Panc1 (cell line): ENCODE measurements around the gene CGN. TPM values are rescaled to one million over a fixed set of nuclear protein-coding genes. Genes with fewer than 3 reads are reported as not detected.

Experiments used
- ATAC-seq: fragments of 200-7000 bp; cut with Tn5 transposase; 2 replicates; pipeline ENCODE4 v1.9.1; 2020; ENCODE audit warnings: mild to moderate bottlenecking, moderate library complexity
- BruUV-seq: library from RNA; stranded (reverse); fragments of 400-500 nt; replicated peaks from 2 replicates; lab custom pipeline; 2021; lab: Mats Ljungman, UMichigan
- CTCF ChIA-PET: fragments of 300-600 bp; sonication (Branson Sonifier 250); formaldehyde crosslinking; loops from one replicate; lab custom pipeline; 2022; ENCODE audit warnings: antibody characterized with exemption; lab: Charles Lee
- POLR2A ChIA-PET: fragments of 300-600 bp; sonication (Branson Sonifier 250); formaldehyde crosslinking; loops from one replicate; lab custom pipeline; 2022; ENCODE audit warnings: antibody characterized with exemption; lab: Charles Lee
- DNase-seq: peaks from one replicate; pipeline ENCODE4 v3.0.0-alpha.2; 2010; ENCODE audit warnings: low read depth, low spot score
- H3K27ac ChIP-seq: 2 replicates; pipeline ENCODE4 v1.5.1; 2011; ENCODE audit warnings: mild to moderate bottlenecking, low read length, inconsistent platforms
- H3K27me3 ChIP-seq: fragments of 200-500 bp; sonication (Bioruptor generic); 2 replicates; pipeline ENCODE4 v1.6.0; 2014; ENCODE audit warnings: low read length, inconsistent platforms; ENCODE audit not compliant: control insufficient read depth, insufficient read depth
- H3K36me3 ChIP-seq: fragments of 200-500 bp; sonication (Bioruptor generic); 2 replicates; pipeline ENCODE4 v1.5.1; 2014; ENCODE audit warnings: inconsistent platforms, mild to moderate bottlenecking, low read length, moderate library complexity; ENCODE audit not compliant: control insufficient read depth, insufficient read depth
- H3K4me1 ChIP-seq: 2 replicates; pipeline ENCODE4 v1.5.1; 2011; ENCODE audit warnings: inconsistent platforms, mild to moderate bottlenecking, low read length, moderate library complexity; ENCODE audit not compliant: control insufficient read depth, insufficient read depth
- H3K4me3 ChIP-seq, 2 experiments: 2 replicates each; pipeline ENCODE4 v1.5.1; 2011 to 2012; ENCODE audit warnings: low read depth in 2 of 2, low read length in 2 of 2, mild to moderate bottlenecking in 2 of 2, inconsistent platforms in 1 of 2, moderate library complexity in 1 of 2
- H3K9me3 ChIP-seq: fragments of 200-500 bp; sonication (Bioruptor generic); 2 replicates; pipeline ENCODE4 v1.5.1; 2014; ENCODE audit warnings: low read depth, mild to moderate bottlenecking, inconsistent platforms, low read length, moderate library complexity; ENCODE audit not compliant: control insufficient read depth, insufficient read depth
- CTCF ChIP-seq: fragments of 450-650 bp; IDR thresholded peaks from 2 replicates; pipeline ENCODE4 v1.5.1; 2017; ENCODE audit warnings: mild to moderate bottlenecking
- POLR2AphosphoS5 ChIP-seq: IDR thresholded peaks from 2 replicates; pipeline ENCODE4 v1.6.1; 2012; ENCODE audit warnings: mild to moderate bottlenecking, low read depth, low read length, moderate library complexity
- REST ChIP-seq, 2 experiments: IDR thresholded peaks; 2 replicates each; pipeline ENCODE4 v1.6.1; 2011 to 2012; ENCODE audit warnings: low read depth in 2 of 2, control low read depth in 1 of 2, low read length in 1 of 2, mild to moderate bottlenecking in 1 of 2, moderate library complexity in 1 of 2; ENCODE audit not compliant: insufficient read depth in 1 of 2
- SIN3A ChIP-seq: IDR thresholded peaks from 2 replicates; pipeline ENCODE4 v1.6.1; 2012; ENCODE audit warnings: low read depth, mild to moderate bottlenecking, low read length, moderate library complexity, borderline replicate concordance; ENCODE audit not compliant: insufficient read depth
- TCF7L2 ChIP-seq: IDR thresholded peaks from 2 replicates; pipeline ENCODE4 v1.6.1; 2011; ENCODE audit warnings: mild to moderate bottlenecking, low read depth, low read length, inconsistent platforms
- in situ Hi-C: cut with HindIII; loops from 2 replicates; pipeline ENCODE4 v1.10.0; 2016; ENCODE audit warnings: low sequenced_read_pairs, low pct_unique_long_range_greater_than_20kb
- intact Hi-C: fragments of 100-400 bp; cut with micrococcal nuclease; formaldehyde crosslinking; loops from one replicate; pipeline ENCODE4 v1.10.0; 2022; ENCODE audit not compliant: unreplicated experiment
- total RNA-seq: library from RNA; stranded (reverse); gene quantifications from one replicate; pipeline ENCODE4 v1.2.1, GENCODE V29; 2021; ENCODE audit not compliant: unreplicated experiment

Gene CGN
- total RNA-seq, 1 experiment from 2014 or later, result 10.2 TPM

GRCh38 chr1:151578941-151579340 lies 67.8 kb downstream of the CGN start:
- H3K4me1 ChIP-seq, result peaks cover 8% of the 10 kb centered on the region; the same call in 1 of the 2 replicates
- H3K27ac ChIP-seq, result no peak overlapping the region
- intact Hi-C loops, result no loop called here
- in situ Hi-C loops, result no loop called here
- no peaks in the 10 kb centered on the region for H3K27me3 ChIP-seq
- no peak overlapping the region for H3K4me3 ChIP-seq
- peaks cover 8% of the 10 kb centered on the region for H3K36me3 ChIP-seq
- ATAC-seq (peak; percentile 43; the same call in 1 of the 2 replicates), DNase-seq (no peak)
- H3K9me3 ChIP-seq, result no peaks in the 10 kb centered on the region
- ChIA-PET POLR2A (no interaction called here), CTCF (no interaction called here)
- no TSS peak for BruUV-seq
- TF ChIP-seq POLR2AphosphoS5 (no peak), SIN3A (no peak)

GRCh38 chr1:151579436-151580225 lies 68.4 kb downstream of the CGN start:
- DNase-seq, result no peak
- intact Hi-C loops (no loop called here), in situ Hi-C loops (no loop called here)
- Histone ChIP-seq H3K9me3 (no peaks in the 10 kb centered on the region), H3K4me3 (no peak overlapping the region), H3K27me3 (no peaks in the 10 kb centered on the region), H3K4me1 (peaks cover 10% of the 10 kb centered on the region), H3K36me3 (peaks cover 8% of the 10 kb centered on the region), H3K27ac (no peak overlapping the region)
- CTCF ChIA-PET, result no interaction called here
- no peak for TF ChIP-seq POLR2AphosphoS5
- no peak for TF ChIP-seq TCF7L2
- no peak for TF ChIP-seq REST (IDR thresholded peaks at IDR 0.05; ENCODE audit: insufficient read depth in 1 of 2, low read depth in 2 of 2, low read length in 1 of 2)
- TF ChIP-seq SIN3A, result no peak
- TF ChIP-seq CTCF, result no peak
- POLR2A ChIA-PET, result no interaction called here
- BruUV-seq, result no TSS peak
- peak; percentile 61 for ATAC-seq

GRCh38 chr1:151581451-151581850 lies 70.3 kb downstream of the CGN start:
- CTCF ChIA-PET, result no interaction called here
- no TSS peak for BruUV-seq

More at GRCh38 chr1:151581451-151581850, 70.3 kb downstream of the CGN start:
- Histone ChIP-seq H3K9me3 (no peaks in the 10 kb centered on the region), H3K4me3 (no peak overlapping the region), H3K36me3 (peaks cover 5% of the 10 kb centered on the region), H3K4me1 (peaks cover 26% of the 10 kb centered on the region), H3K27ac (no peak overlapping the region), H3K27me3 (no peaks in the 10 kb centered on the region)
- intact Hi-C loops, result no loop called here
- ATAC-seq (no peak), DNase-seq (no peak)
- in situ Hi-C loops, result no loop called here
- TF ChIP-seq POLR2AphosphoS5 (no peak), REST (IDR thresholded peaks at IDR 0.05; ENCODE audit: insufficient read depth in 1 of 2, low read depth in 2 of 2, low read length in 1 of 2) (no peak), TCF7L2 (no peak), CTCF (no peak), SIN3A (no peak)
- POLR2A ChIA-PET, result no interaction called here
